Endothelial cell of umbilical vein (primary cell): ENCODE results near the gene SPHK2. TPM values are rescaled to one million over a fixed set of nuclear protein-coding genes. Genes with fewer than 3 reads are reported as not detected.

Source experiments
- BruUV-seq: library from RNA; stranded (reverse); fragments of 400-500 nt; replicated peaks from 2 replicates; lab custom pipeline; 2021; lab: Mats Ljungman, UMichigan
- CTCF ChIA-PET: fragments of 300-600, 350-600 bp; sonication (Branson Sonifier 250); formaldehyde crosslinking; loops from one replicate; lab custom pipeline; 2021; ENCODE audit warnings: antibody characterized with exemption, inconsistent platforms; lab: Charles Lee
- POLR2A ChIA-PET: fragments of 300-600, 350-600 bp; sonication (Branson Sonifier 250); formaldehyde crosslinking; loops from one replicate; lab custom pipeline; 2021; ENCODE audit warnings: antibody characterized with exemption, inconsistent platforms; lab: Charles Lee
- DNase-seq: peaks from one replicate; pipeline ENCODE4 v3.0.0-alpha.2; 2011; ENCODE audit warnings: low read depth, low spot score
- FAIRE-seq: peaks from 2 replicates; lab custom pipeline; 2011; peaks lifted over from hg19 to GRCh38; lab: Jason Lieb, UNC
- H2AFZ ChIP-seq: 2 replicates; pipeline ENCODE4 v1.6.0; 2012; ENCODE audit warnings: low read depth, low read length, control low read depth, inconsistent platforms
- H3K27ac ChIP-seq: 2 replicates; pipeline ENCODE4 v1.5.1; 2011; ENCODE audit warnings: low read depth, mild to moderate bottlenecking, control low read depth, low read length, moderate library complexity; ENCODE audit not compliant: insufficient read depth
- H3K27me3 ChIP-seq, 2 experiments: 2 replicates each; pipeline versions ENCODE4 v1.6.0 to v1.6.1; 2011; ENCODE audit warnings: low read length in 2 of 2, mixed read lengths in 1 of 2; ENCODE audit not compliant: control insufficient read depth in 2 of 2, insufficient read depth in 2 of 2
- H3K36me3 ChIP-seq, 2 experiments: 2 replicates in 1 of 2; 3 replicates in 1 of 2; pipeline ENCODE4 v1.5.1; 2011; ENCODE audit warnings: low read length in 2 of 2, mild to moderate bottlenecking in 1 of 2, moderate library complexity in 1 of 2; ENCODE audit not compliant: control insufficient read depth in 2 of 2, insufficient read depth in 2 of 2; ENCODE audit errors: extremely low read depth in 1 of 2
- H3K4me1 ChIP-seq: 3 replicates; pipeline ENCODE4 v1.5.1; 2011; ENCODE audit warnings: mild to moderate bottlenecking, low read length; ENCODE audit not compliant: control insufficient read depth, insufficient read depth; ENCODE audit errors: extremely low read depth
- H3K4me2 ChIP-seq: 2 replicates; pipeline ENCODE4 v1.6.1; 2011; ENCODE audit warnings: low read length, control low read depth, mixed read lengths; ENCODE audit not compliant: insufficient read depth
- H3K4me3 ChIP-seq, 3 experiments: fragments of 200-600 bp in 1 of 3; sonication (generic), shearing (Covaris generic) in 1 of 3; replicated peaks in 1 of 3; 2 replicates each; pipeline ENCODE4 v1.5.1; 2011 to 2016; ENCODE audit warnings: control low read depth in 3 of 3, low read length in 3 of 3, mild to moderate bottlenecking in 2 of 3, inconsistent platforms in 1 of 3, low read depth in 1 of 3, moderate library complexity in 1 of 3; ENCODE audit not compliant: insufficient read depth in 1 of 3
- H3K79me2 ChIP-seq: 2 replicates; pipeline ENCODE4 v1.6.0; 2012; ENCODE audit warnings: low read length, inconsistent platforms; ENCODE audit not compliant: control insufficient read depth, insufficient read depth
- H3K9ac ChIP-seq: replicated peaks from 2 replicates; pipeline ENCODE3; 2011; ENCODE audit warnings: low read length, control low read depth; ENCODE audit not compliant: insufficient read depth; ENCODE audit errors: extremely low read depth
- H3K9me1 ChIP-seq: replicated peaks from 3 replicates; pipeline ENCODE4 v1.6.0; 2011; ENCODE audit warnings: mild to moderate bottlenecking, low read length; ENCODE audit not compliant: control insufficient read depth, insufficient read depth; ENCODE audit errors: extremely low read depth
- H3K9me3 ChIP-seq: replicated peaks from 2 replicates; pipeline ENCODE4 v1.5.1; 2012; ENCODE audit warnings: low read length, inconsistent platforms; ENCODE audit not compliant: control insufficient read depth, insufficient read depth
- H4K20me1 ChIP-seq: replicated peaks from 2 replicates; pipeline ENCODE3; 2011; ENCODE audit warnings: mild to moderate bottlenecking, low read length; ENCODE audit not compliant: control insufficient read depth, insufficient read depth; ENCODE audit errors: extremely low read depth
- EZH2 ChIP-seq: IDR thresholded peaks from 2 replicates; pipeline ENCODE4 v1.6.1; 2012; ENCODE audit warnings: borderline replicate concordance, low read depth, mild to moderate bottlenecking, moderate library complexity, low read length, inconsistent platforms; ENCODE audit not compliant: severe bottlenecking
- MYC ChIP-seq: IDR thresholded peaks from one replicate; pipeline ENCODE4 v1.6.1; 2011; ENCODE audit warnings: mild to moderate bottlenecking, low read depth, low read length
- dilution Hi-C: fragments of 300-500 bp; cut with MboI; formaldehyde crosslinking; loops from one replicate; pipeline ENCODE4 v1.15.0; 2019; ENCODE audit warnings: low sequenced_read_pairs; ENCODE audit not compliant: extremely low pct_ligation_motif_present
- intact Hi-C: fragments of 100-400 bp; cut with micrococcal nuclease; formaldehyde crosslinking; loops from one replicate; pipeline ENCODE4 v1.10.0; 2022
- polyA plus RNA-seq, 4 experiments: library from polyadenylated mRNA; depleted of rRNA in 3 of 4; stranded (reverse) in 3 of 4; unstranded in 1 of 4; fragments of >200 nt; gene quantifications; 2 replicates each; pipeline versions ENCODE4 v1.2.1 to v1.2.3, GENCODE V29; 2011 to 2012; ENCODE audit warnings: missing spikeins in 1 of 4
- total RNA-seq: library from RNA; stranded (reverse); gene quantifications from 2 replicates; pipeline ENCODE4 v1.2.3, GENCODE V29; 2021
- TF ChIP-seq, protein P1 (sequence below), 2 donors: IDR thresholded peaks; 1 replicate in 1 of 2; 2 replicates in 1 of 2; pipeline ENCODE4 v1.5.1; 2011; ENCODE audit warnings: low read length in 2 of 2, mild to moderate bottlenecking in 2 of 2, moderate library complexity in 2 of 2, control low read depth in 1 of 2, inconsistent platforms in 1 of 2, low read depth in 1 of 2; ENCODE audit not compliant: insufficient read depth in 1 of 2; ENCODE audit errors: extremely low read depth in 1 of 2
- TF ChIP-seq, protein P2 (sequence below): IDR thresholded peaks from 2 replicates; pipeline ENCODE4 v1.6.1; 2011; ENCODE audit not compliant: insufficient read depth, insufficient read length

Gene SPHK2
- total and polyA plus RNA-seq, 2 donors (not counting 3 experiments of a cell fraction or from before 2014, with no cell fraction given), result 20.2 to 31.1 TPM

DNA sequence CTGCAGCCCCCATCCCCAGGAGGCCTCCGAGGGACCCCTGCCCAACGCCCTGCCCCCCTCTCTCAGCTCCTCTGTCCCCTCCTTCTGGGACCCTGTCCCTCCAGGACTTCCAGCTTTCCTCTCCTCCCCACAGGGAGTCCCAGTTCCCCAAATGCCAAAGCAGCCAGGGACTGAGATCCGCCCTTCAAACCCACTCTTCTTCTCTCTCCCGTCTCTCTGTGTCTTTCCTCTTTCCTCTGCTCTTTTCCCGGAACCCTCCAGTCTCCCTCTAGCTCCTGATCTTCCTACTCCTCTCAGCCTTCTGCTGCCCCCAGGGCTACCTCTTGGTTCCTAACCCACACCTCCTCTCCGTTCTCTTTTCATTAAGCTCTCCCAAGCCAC is 26.3 kb downstream of the SPHK2 start:
- BruUV-seq, result no TSS peak

DNA sequence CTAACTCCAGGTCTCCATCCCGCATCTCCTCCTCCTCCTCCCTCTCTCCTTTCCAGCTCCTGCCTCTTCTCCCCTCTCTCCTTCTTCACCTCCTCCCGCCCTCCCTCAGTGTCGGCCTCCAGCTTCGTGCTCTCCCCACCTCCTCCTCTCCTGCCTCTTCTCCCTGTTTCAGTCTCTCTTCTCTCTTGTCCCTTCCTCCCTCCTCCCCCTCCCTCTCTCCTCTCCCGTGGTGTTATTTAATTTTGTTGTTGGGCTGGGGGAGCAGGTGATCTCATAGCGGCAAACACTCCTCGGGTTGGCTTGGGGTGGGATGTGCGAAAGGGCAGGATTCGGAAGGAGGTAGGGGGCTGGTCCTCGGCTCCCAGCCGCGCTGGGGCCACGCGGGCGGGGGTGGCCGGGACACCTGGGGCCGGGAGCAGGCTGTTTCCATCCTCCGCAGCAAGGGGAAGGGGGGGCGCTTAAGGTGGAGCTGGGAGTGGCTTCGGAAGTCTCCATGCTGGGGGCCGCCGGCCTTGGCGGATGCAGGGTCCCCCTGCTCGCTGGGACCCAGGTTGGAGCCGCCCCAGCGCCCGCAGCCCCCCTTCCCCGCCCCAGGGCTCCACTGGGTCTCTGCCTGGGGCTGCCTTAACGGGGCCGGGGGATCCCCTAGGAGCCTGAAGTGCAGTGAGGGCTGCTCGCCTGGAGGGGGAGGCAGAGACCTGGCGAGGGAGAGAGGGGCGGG is 26.9 kb downstream of the SPHK2 start, which contains the start of gene CA11:
TSS of gene CA11 (minus strand) at position 187 of the 721 bp plus-strand sequence. CDS start 555 bp downstream, outside the sequence.
- Histone ChIP-seq H3K9ac (peak within 1 kb of the TSS; percentile 28), H2AFZ (peak within 1 kb of the TSS; percentile 58), H3K9me3 (no peaks in the 10 kb centered on the region), H3K79me2 (no peaks in the 10 kb centered on the region), H3K4me2 (peak within 1 kb of the TSS; percentile 72), H3K4me3 (peak within 1 kb of the TSS; percentile 40 to 46 (median 46)), H3K4me1 (peaks cover 9% of the 10 kb centered on the region), H3K27me3 (peaks cover 0 to 2% of the 10 kb centered on the region in 2 experiments), H4K20me1 (no peaks in the 10 kb centered on the region), H3K27ac (no peak within 1 kb of the TSS), H3K36me3 (no peaks in the 10 kb centered on the region), H3K9me1 (no peaks in the 10 kb centered on the region)
- DNase-seq, result peak; percentile 84
- ChIA-PET POLR2A (interaction anchor here (0.6 to 1.7 kb wide), 4 partner anchors 26 to 166 kb away, joined by 3 to 7 read pairs (median 3); partner anchors contain the start of genes IZUMO1, RPL18 and SPHK2), CTCF (interaction anchor here (0.6 to 2.7 kb wide), 25 partner anchors 10 to 324 kb away, joined by 3 to 41 read pairs (median 8); partner anchors contain the start of genes FUT2, HSD17B14, IZUMO1 and NTN5)
- FAIRE-seq, result peak; percentile 50
- no TSS peak for BruUV-seq
- TF ChIP-seq, protein P1, sequence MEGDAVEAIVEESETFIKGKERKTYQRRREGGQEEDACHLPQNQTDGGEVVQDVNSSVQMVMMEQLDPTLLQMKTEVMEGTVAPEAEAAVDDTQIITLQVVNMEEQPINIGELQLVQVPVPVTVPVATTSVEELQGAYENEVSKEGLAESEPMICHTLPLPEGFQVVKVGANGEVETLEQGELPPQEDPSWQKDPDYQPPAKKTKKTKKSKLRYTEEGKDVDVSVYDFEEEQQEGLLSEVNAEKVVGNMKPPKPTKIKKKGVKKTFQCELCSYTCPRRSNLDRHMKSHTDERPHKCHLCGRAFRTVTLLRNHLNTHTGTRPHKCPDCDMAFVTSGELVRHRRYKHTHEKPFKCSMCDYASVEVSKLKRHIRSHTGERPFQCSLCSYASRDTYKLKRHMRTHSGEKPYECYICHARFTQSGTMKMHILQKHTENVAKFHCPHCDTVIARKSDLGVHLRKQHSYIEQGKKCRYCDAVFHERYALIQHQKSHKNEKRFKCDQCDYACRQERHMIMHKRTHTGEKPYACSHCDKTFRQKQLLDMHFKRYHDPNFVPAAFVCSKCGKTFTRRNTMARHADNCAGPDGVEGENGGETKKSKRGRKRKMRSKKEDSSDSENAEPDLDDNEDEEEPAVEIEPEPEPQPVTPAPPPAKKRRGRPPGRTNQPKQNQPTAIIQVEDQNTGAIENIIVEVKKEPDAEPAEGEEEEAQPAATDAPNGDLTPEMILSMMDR (IDR thresholded peaks at IDR 0.05; ENCODE audit: extremely low read depth in 1 of 2, insufficient read depth in 1 of 2, low read depth in 1 of 2, low read length in 2 of 2), result peak; percentile 68 to 89
- no peak for TF ChIP-seq MYC
- dilution Hi-C loops (no loop called here), intact Hi-C loops (loop anchor here (1.0 to 2.0 kb wide), 7 partner anchors 8 to 196 kb away; no protein-coding TSS in a partner anchor)

More for the DNA sequence above, 26.3 kb downstream of the SPHK2 start:
- Histone ChIP-seq H3K79me2 (no peaks in the 10 kb centered on the region), H3K9me3 (no peaks in the 10 kb centered on the region), H3K27me3 (peaks cover 0 to 2% of the 10 kb centered on the region in 2 experiments), H3K4me3 (peak overlapping the region in 1 of 3 experiments; percentile 40), H3K4me2 (peak overlapping the region; percentile 72), H4K20me1 (no peaks in the 10 kb centered on the region), H3K36me3 (no peaks in the 10 kb centered on the region), H2AFZ (peak overlapping the region; percentile 36), H3K9me1 (no peaks in the 10 kb centered on the region), H3K9ac (no peak overlapping the region), H3K4me1 (peaks cover 9% of the 10 kb centered on the region), H3K27ac (no peak overlapping the region)
- ChIA-PET POLR2A (interaction anchor here (0.6 to 1.7 kb wide), 4 partner anchors 26 to 166 kb away, joined by 3 to 7 read pairs (median 3); partner anchors contain the start of genes IZUMO1, RPL18 and SPHK2), CTCF (interaction anchor here (0.6 to 2.7 kb wide), 25 partner anchors 10 to 325 kb away, joined by 3 to 41 read pairs (median 8); partner anchors contain the start of genes FUT2, HSD17B14, IZUMO1 and NTN5)
- TF ChIP-seq, protein P2, sequence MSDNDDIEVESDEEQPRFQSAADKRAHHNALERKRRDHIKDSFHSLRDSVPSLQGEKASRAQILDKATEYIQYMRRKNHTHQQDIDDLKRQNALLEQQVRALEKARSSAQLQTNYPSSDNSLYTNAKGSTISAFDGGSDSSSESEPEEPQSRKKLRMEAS, result no peak
- peak; percentile 52 for TF ChIP-seq EZH2
- dilution Hi-C loops, result no loop called here
- DNase-seq (no peak), FAIRE-seq (no peak)
- intact Hi-C loops, result no loop called here
